PFSK-1 (cell line): ENCODE measurements around the gene NME3. TPM values are rescaled to one million over a fixed set of nuclear protein-coding genes. Genes with fewer than 3 reads are reported as not detected.

Source experiments
- FOXP2 ChIP-seq: optimal IDR thresholded peaks from 2 replicates; pipeline ENCODE3; 2011; ENCODE audit warnings: borderline replicate concordance, control low read depth, inconsistent platforms; ENCODE audit not compliant: insufficient read depth; ENCODE audit errors: extremely low read length, extremely low read depth
- POLR2AphosphoS5 ChIP-seq: IDR thresholded peaks from 2 replicates; pipeline ENCODE4 v1.6.1; 2012; ENCODE audit warnings: low read depth, mild to moderate bottlenecking, control low read depth, low read length, moderate library complexity
- SIN3A ChIP-seq: IDR thresholded peaks from 2 replicates; pipeline ENCODE4 v1.6.1; 2012; ENCODE audit warnings: mild to moderate bottlenecking, low read length, moderate library complexity, borderline replicate concordance; ENCODE audit not compliant: insufficient read depth
- TAF1 ChIP-seq: IDR thresholded peaks from 2 replicates; pipeline ENCODE4 v1.6.1; 2012; ENCODE audit warnings: low read length, control low read depth, borderline replicate concordance; ENCODE audit not compliant: insufficient read depth
- polyA plus RNA-seq: library from polyadenylated mRNA; unstranded; fragments of >200 nt; gene quantifications from one replicate; pipeline ENCODE4 v1.2.1, GENCODE V29; 2012; ENCODE audit warnings: low read depth, missing spikeins; ENCODE audit not compliant: insufficient read length
- TF ChIP-seq, protein P1 (sequence below), 2 experiments: IDR thresholded peaks; 2 replicates each; pipeline versions ENCODE4 v1.6.1 to v1.8.0; 2011 to 2012; ENCODE audit warnings: low read depth in 2 of 2, low read length in 2 of 2, control low read depth in 1 of 2, inconsistent platforms in 1 of 2, mild to moderate bottlenecking in 1 of 2, moderate library complexity in 1 of 2; ENCODE audit not compliant: insufficient read depth in 1 of 2

The NME3 gene
- 87.9 TPM for polyA plus RNA-seq

- TF ChIP-seq, protein P1, sequence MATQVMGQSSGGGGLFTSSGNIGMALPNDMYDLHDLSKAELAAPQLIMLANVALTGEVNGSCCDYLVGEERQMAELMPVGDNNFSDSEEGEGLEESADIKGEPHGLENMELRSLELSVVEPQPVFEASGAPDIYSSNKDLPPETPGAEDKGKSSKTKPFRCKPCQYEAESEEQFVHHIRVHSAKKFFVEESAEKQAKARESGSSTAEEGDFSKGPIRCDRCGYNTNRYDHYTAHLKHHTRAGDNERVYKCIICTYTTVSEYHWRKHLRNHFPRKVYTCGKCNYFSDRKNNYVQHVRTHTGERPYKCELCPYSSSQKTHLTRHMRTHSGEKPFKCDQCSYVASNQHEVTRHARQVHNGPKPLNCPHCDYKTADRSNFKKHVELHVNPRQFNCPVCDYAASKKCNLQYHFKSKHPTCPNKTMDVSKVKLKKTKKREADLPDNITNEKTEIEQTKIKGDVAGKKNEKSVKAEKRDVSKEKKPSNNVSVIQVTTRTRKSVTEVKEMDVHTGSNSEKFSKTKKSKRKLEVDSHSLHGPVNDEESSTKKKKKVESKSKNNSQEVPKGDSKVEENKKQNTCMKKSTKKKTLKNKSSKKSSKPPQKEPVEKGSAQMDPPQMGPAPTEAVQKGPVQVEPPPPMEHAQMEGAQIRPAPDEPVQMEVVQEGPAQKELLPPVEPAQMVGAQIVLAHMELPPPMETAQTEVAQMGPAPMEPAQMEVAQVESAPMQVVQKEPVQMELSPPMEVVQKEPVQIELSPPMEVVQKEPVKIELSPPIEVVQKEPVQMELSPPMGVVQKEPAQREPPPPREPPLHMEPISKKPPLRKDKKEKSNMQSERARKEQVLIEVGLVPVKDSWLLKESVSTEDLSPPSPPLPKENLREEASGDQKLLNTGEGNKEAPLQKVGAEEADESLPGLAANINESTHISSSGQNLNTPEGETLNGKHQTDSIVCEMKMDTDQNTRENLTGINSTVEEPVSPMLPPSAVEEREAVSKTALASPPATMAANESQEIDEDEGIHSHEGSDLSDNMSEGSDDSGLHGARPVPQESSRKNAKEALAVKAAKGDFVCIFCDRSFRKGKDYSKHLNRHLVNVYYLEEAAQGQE (IDR thresholded peaks at IDR 0.05; ENCODE audit: insufficient read depth in 1 of 2, low read depth in 2 of 2, low read length in 2 of 2), result no peak
- TF ChIP-seq FOXP2 (no peak), POLR2AphosphoS5 (no peak), TAF1 (no peak), SIN3A (no peak; the same call in 1 of the 2 replicates)
Observed at GRCh38 chr16:1771188-1771863, at the start of gene NME3. NME3 (minus strand) TSS chr16:1771543; CDS start chr16:1771534, 9 bp downstream.

DNA sequence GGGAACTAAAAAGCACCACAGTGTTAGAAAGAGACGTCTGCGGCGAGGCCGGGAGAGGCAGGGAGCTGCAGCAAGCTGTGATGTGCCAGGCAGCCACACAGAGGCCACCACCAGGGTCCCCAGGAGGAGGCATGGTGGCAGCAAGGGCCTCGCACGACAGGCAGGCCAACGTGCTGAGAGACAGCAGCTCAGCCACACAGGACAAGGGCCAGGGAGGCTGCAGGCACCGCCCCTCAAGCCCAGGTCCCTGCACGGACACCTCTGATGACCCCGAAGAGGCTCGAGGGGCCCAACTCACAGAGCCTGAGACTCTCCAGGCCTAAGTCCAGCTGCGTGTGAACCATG is 49.6 kb upstream of the NME3 start:
- TF ChIP-seq POLR2AphosphoS5 (no peak), SIN3A (no peak), FOXP2 (no peak), TAF1 (no peak)
- TF ChIP-seq, protein P1 (IDR thresholded peaks at IDR 0.05; ENCODE audit: insufficient read depth in 1 of 2, low read depth in 2 of 2, low read length in 2 of 2), result no peak

DNA sequence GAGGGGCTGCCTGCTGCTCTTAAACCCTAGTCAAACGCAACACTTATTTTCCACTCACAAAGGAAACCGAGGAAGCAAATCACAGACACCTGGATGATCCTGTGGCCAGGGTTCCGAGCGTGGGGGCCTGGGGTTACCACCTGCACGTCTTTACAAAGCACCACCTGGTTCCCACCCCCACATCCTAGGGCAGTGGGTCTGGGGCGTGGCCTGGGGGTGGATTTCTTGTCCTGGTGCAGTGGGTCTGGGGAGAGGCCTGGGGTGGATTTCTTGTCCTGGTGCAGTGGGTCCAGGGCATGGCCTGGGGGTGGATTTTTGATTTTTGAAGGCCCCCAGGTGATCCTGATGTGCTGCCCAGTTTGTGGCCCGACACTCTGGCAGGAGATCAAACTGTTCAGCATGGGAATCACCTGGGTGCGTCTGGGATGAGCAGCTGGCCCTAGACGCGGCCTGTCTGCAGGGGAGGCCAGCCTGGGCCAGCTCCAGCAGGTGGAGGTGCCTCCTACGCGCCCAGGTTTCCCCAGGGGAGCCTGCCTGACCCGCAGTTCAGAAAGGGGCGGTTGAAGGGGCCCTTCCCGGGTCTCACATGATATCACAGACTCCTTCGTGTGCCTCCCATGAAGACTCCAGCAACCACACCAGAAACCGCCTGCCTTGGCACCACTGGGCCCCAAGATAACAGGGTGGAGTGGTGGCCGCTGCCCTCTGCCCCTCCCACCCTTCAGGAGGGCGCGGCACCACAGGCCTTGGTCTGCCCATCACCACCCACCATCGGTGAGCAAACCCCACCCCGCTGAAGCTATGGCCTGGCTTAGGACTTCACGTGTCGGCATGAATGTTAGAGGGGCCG is 49.0 kb upstream of the NME3 start:
- TF ChIP-seq POLR2AphosphoS5 (no peak), TAF1 (no peak), SIN3A (no peak), FOXP2 (no peak)
- TF ChIP-seq, protein P1 (IDR thresholded peaks at IDR 0.05; ENCODE audit: insufficient read depth in 1 of 2, low read depth in 2 of 2, low read length in 2 of 2), result no peak

DNA sequence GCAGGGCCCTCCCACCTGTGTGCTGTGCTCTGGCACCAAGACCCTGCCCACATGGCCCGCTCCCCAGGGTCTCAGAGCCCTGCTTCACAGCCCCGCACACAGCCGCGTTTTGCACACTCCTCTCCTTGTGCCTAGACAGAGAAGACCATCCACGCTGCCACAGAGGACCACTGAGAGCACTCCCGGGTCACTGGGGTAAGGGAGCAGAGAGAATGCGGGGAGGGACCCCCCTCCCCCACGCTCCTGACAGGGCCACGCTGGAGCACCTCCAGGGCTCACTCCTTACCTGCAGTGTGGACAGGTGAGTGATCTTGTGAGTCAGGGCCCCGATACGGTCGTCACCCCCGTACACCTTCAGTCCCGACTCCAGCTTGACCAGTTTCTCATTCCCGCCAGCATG is 48.3 kb upstream of the NME3 start:
- TF ChIP-seq TAF1, result no peak
- TF ChIP-seq, protein P1 (IDR thresholded peaks at IDR 0.05; ENCODE audit: insufficient read depth in 1 of 2, low read depth in 2 of 2, low read length in 2 of 2), result no peak
- TF ChIP-seq POLR2AphosphoS5, result no peak
- TF ChIP-seq SIN3A, result no peak
- TF ChIP-seq FOXP2, result no peak
